HCT116 (cell line): ENCODE data around the gene RHBDD1. TPM values are rescaled to one million over a fixed set of nuclear protein-coding genes. Genes with fewer than 3 reads are reported as not detected.

Experiments
- ATAC-seq: fragments of 200-7000 bp; cut with Tn5 transposase; 2 replicates; pipeline ENCODE4 v1.9.1; 2020; ENCODE audit warnings: mild to moderate bottlenecking, moderate library complexity
- BruUV-seq: library from RNA; stranded (reverse); fragments of 400-500 nt; replicated peaks from 2 replicates; lab custom pipeline; 2021; lab: Mats Ljungman, UMichigan
- CTCF ChIA-PET: fragments of 300-600 bp; sonication (Branson Sonifier 250); formaldehyde crosslinking; loops from one replicate; lab custom pipeline; 2021; ENCODE audit warnings: antibody characterized with exemption; lab: Charles Lee
- POLR2A ChIA-PET: fragments of 300-600, 350-600 bp; sonication (Branson Sonifier 250); formaldehyde crosslinking; loops from one replicate; lab custom pipeline; 2021; ENCODE audit warnings: antibody characterized with exemption; lab: Charles Lee
- RAD21 ChIA-PET, 2 experiments: fragments of 300-600 bp; sonication (Branson Sonifier 250); formaldehyde crosslinking; loops; one replicate each; lab custom pipeline; 2023; ENCODE audit warnings: low total read pairs in 2 of 2; ENCODE audit not compliant: uncharacterized antibody in 2 of 2, unreplicated experiment in 2 of 2, low non-redundant PET in 1 of 2; lab: Charles Lee
- DNase-seq: peaks from one replicate; pipeline ENCODE4 v3.0.0-alpha.2; 2010; ENCODE audit warnings: low read depth, low spot score
- H2AFZ ChIP-seq: fragments of 200-600 bp; shearing (Covaris generic), sonication (generic); 2 replicates; pipeline ENCODE4 v1.6.1; 2017; ENCODE audit warnings: low read depth, mixed run types, mixed read lengths, antibody characterized with exemption, low read length; ENCODE audit not compliant: poor library complexity, severe bottlenecking
- H3K27ac ChIP-seq: 2 replicates; pipeline ENCODE4 v1.5.1; 2012; ENCODE audit warnings: low read depth, low read length
- H3K27me3 ChIP-seq: fragments of 200-600 bp; sonication (generic); 2 replicates; pipeline ENCODE4 v1.6.1; 2016; ENCODE audit warnings: mixed run types, low read length, mixed read lengths; ENCODE audit not compliant: insufficient read depth
- H3K36me3 ChIP-seq, 2 experiments: fragments of 200-500 bp in 1 of 2; fragments of 200-600 bp in 1 of 2; sonication (Bioruptor generic) in 1 of 2; sonication (generic) in 1 of 2; 2 replicates each; pipeline versions ENCODE4 v1.5.1 to v1.6.1; 2014 to 2016; ENCODE audit warnings: low read length in 2 of 2, inconsistent platforms in 1 of 2, mixed read lengths in 1 of 2, mixed run types in 1 of 2; ENCODE audit not compliant: insufficient read depth in 2 of 2, control insufficient read depth in 1 of 2
- H3K4me1 ChIP-seq, 2 experiments: fragments of 200-600 bp in 1 of 2; sonication (generic) in 1 of 2; 2 replicates each; pipeline versions ENCODE4 v1.5.1 to v1.6.1; 2012 to 2017; ENCODE audit warnings: low read length in 2 of 2, inconsistent platforms in 1 of 2, mild to moderate bottlenecking in 1 of 2, mixed read lengths in 1 of 2, mixed run types in 1 of 2, moderate library complexity in 1 of 2; ENCODE audit not compliant: insufficient read depth in 2 of 2, control insufficient read depth in 1 of 2
- H3K4me2 ChIP-seq: fragments of 200-600 bp; sonication (generic); 2 replicates; pipeline ENCODE4 v1.6.1; 2017; ENCODE audit warnings: mixed run types, low read length, mixed read lengths
- H3K4me3 ChIP-seq, 2 experiments: fragments of 200-600 bp in 1 of 2; sonication (generic) in 1 of 2; replicated peaks in 1 of 2; 2 replicates each; pipeline ENCODE4 v1.5.1; 2011 to 2016; ENCODE audit warnings: low read length in 2 of 2, control low read depth in 1 of 2, low read depth in 1 of 2, mild to moderate bottlenecking in 1 of 2, mixed read lengths in 1 of 2, mixed run types in 1 of 2
- H3K79me2 ChIP-seq: fragments of 200-600 bp; sonication (generic); 2 replicates; pipeline ENCODE4 v1.6.1; 2017; ENCODE audit warnings: mild to moderate bottlenecking, mixed run types, low read length, moderate library complexity, mixed read lengths; ENCODE audit not compliant: insufficient read depth
- H3K9ac ChIP-seq: fragments of 200-600 bp; sonication (generic); 2 replicates; pipeline ENCODE4 v1.6.1; 2016; ENCODE audit warnings: low read length, mixed read lengths
- H3K9me2 ChIP-seq: fragments of 200-600 bp; sonication (generic), shearing (Covaris generic); 2 replicates; pipeline ENCODE4 v1.6.1; 2017; ENCODE audit warnings: mixed run types, mild to moderate bottlenecking, moderate library complexity; ENCODE audit not compliant: insufficient read depth
- H3K9me3 ChIP-seq, 2 experiments: fragments of 200-500 bp in 1 of 2; fragments of 200-600 bp in 1 of 2; sonication (Bioruptor generic) in 1 of 2; sonication (generic) in 1 of 2; 2 replicates each; pipeline ENCODE4 v1.6.1; 2014 to 2017; ENCODE audit warnings: low read length in 2 of 2, mixed read lengths in 2 of 2, inconsistent platforms in 1 of 2, low read depth in 1 of 2, mild to moderate bottlenecking in 1 of 2, mixed run types in 1 of 2, moderate library complexity in 1 of 2; ENCODE audit not compliant: control insufficient read depth in 1 of 2, insufficient read depth in 1 of 2
- H4K20me1 ChIP-seq: fragments of 200-600 bp; sonication (generic), shearing (Covaris generic); 2 replicates; pipeline ENCODE4 v1.6.1; 2017; ENCODE audit warnings: mixed run types, mild to moderate bottlenecking, moderate library complexity; ENCODE audit not compliant: insufficient read depth
- CBX3 ChIP-seq: IDR thresholded peaks from 2 replicates; pipeline ENCODE4 v1.6.1; 2012; ENCODE audit warnings: low read depth
- CEBPB ChIP-seq: IDR thresholded peaks from 2 replicates; pipeline ENCODE4 v1.6.1; 2012; ENCODE audit warnings: low read depth
- ELF1 ChIP-seq: IDR thresholded peaks from 2 replicates; pipeline ENCODE4 v1.6.1; 2012; ENCODE audit warnings: low read depth, borderline replicate concordance
- EZH2 ChIP-seq: fragments of 200-600 bp; sonication (generic); IDR thresholded peaks from 2 replicates; pipeline ENCODE4 v1.6.1; 2017; ENCODE audit warnings: antibody characterized with exemption, mixed run types
- EZH2phosphoT487 ChIP-seq: fragments of 200-600 bp; IDR thresholded peaks from 2 replicates; pipeline ENCODE4 v1.6.1; 2018; ENCODE audit warnings: antibody characterized with exemption, borderline replicate concordance
- FOSL1 ChIP-seq: IDR thresholded peaks from 2 replicates; pipeline ENCODE4 v1.6.1; 2012; ENCODE audit warnings: low read depth
- POLR2A ChIP-seq: IDR thresholded peaks from 2 replicates; pipeline ENCODE4 v1.7.0; 2011; ENCODE audit warnings: borderline replicate concordance; ENCODE audit not compliant: insufficient read depth, insufficient read length; ENCODE audit errors: extremely low read depth
- POLR2AphosphoS5 ChIP-seq: IDR thresholded peaks from 2 replicates; pipeline ENCODE4 v1.6.1; 2011; ENCODE audit warnings: mild to moderate bottlenecking, low read depth, low read length, moderate library complexity
- RAD21 ChIP-seq: IDR thresholded peaks from 2 replicates; pipeline ENCODE4 v1.6.1; 2012; ENCODE audit warnings: low read depth, mild to moderate bottlenecking
- SIN3A ChIP-seq: IDR thresholded peaks from 2 replicates; pipeline ENCODE4 v1.6.1; 2012; ENCODE audit warnings: low read depth
- SP1 ChIP-seq: IDR thresholded peaks from 2 replicates; pipeline ENCODE4 v1.6.1; 2012; ENCODE audit warnings: low read depth
- SRF ChIP-seq: IDR thresholded peaks from 2 replicates; pipeline ENCODE4 v1.6.1; 2012; ENCODE audit warnings: low read depth
- TCF7L2 ChIP-seq: IDR thresholded peaks from 2 replicates; pipeline ENCODE4 v1.7.0; 2011; ENCODE audit warnings: borderline replicate concordance, inconsistent platforms; ENCODE audit not compliant: insufficient read depth, insufficient read length; ENCODE audit errors: extremely low read depth
- YY1 ChIP-seq: IDR thresholded peaks from 2 replicates; pipeline ENCODE4 v1.6.1; 2011; ENCODE audit warnings: low read length, low read depth, moderate library complexity, mild to moderate bottlenecking; ENCODE audit not compliant: insufficient replicate concordance; ENCODE audit errors: extremely low read depth
- ZNF274 ChIP-seq: fragments of 200-500 bp; sonication (Bioruptor generic); IDR thresholded peaks from 2 replicates; pipeline ENCODE4 v1.6.1; 2014; ENCODE audit warnings: mild to moderate bottlenecking, low read depth, low read length, inconsistent platforms
- intact Hi-C: fragments of 100-400 bp; cut with micrococcal nuclease; formaldehyde crosslinking; loops from 2 replicates; pipeline ENCODE4 v1.10.0; 2022
- total RNA-seq: library from RNA; stranded (reverse); gene quantifications from one replicate; pipeline ENCODE4 v1.2.1, GENCODE V29; 2021; ENCODE audit not compliant: unreplicated experiment
- TF ChIP-seq, protein P1 (sequence below): IDR thresholded peaks from 2 replicates; pipeline ENCODE4 v1.6.1; 2012; ENCODE audit warnings: low read depth
- TF ChIP-seq, protein P2 (sequence below), 3 experiments: fragments of 200-600 bp in 1 of 3; sonication (generic) in 1 of 3; IDR thresholded peaks in 2 of 3; conservative IDR thresholded peaks in 1 of 3; 2 replicates each; pipeline ENCODE4 v1.5.1; 2012 to 2017; ENCODE audit warnings: low read depth in 2 of 3, low read length in 2 of 3, antibody characterized with exemption in 1 of 3, borderline replicate concordance in 1 of 3, control low read depth in 1 of 3, mild to moderate bottlenecking in 1 of 3, mixed read lengths in 1 of 3, mixed run types in 1 of 3, moderate library complexity in 1 of 3; ENCODE audit not compliant: insufficient read depth in 1 of 3

The RHBDD1 gene
- total RNA-seq, 1 experiment from 2014 or later = 73.8 TPM

DNA sequence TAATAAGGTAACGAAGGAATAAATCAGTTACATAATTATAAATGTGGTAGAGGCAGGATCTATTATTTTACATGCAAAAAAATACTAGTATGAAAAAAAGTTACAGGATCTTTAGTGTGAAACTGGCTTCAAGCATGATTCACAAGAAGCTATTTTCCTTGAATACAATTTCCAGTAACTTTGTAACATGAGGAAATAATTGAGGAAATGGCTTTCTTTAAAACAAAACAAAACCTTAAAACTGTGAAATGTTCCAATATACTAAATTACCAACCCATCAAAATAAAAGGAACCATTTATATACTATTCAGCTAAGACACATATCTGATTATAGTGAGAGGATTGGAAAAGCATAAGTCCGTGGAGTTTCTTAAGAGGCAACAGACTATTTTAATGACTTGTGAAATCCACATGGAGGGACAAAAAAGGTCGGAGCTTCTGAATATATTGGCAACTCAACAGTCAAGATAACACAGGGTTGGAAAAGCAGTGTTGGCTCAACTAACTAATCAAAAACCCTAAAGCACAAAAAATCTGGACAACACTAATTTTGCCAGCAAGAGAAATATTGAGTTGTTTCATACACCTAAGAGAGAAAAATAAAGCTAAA lies 46.9 kb upstream of the RHBDD1 start (continued):
- TF ChIP-seq, protein P1, sequence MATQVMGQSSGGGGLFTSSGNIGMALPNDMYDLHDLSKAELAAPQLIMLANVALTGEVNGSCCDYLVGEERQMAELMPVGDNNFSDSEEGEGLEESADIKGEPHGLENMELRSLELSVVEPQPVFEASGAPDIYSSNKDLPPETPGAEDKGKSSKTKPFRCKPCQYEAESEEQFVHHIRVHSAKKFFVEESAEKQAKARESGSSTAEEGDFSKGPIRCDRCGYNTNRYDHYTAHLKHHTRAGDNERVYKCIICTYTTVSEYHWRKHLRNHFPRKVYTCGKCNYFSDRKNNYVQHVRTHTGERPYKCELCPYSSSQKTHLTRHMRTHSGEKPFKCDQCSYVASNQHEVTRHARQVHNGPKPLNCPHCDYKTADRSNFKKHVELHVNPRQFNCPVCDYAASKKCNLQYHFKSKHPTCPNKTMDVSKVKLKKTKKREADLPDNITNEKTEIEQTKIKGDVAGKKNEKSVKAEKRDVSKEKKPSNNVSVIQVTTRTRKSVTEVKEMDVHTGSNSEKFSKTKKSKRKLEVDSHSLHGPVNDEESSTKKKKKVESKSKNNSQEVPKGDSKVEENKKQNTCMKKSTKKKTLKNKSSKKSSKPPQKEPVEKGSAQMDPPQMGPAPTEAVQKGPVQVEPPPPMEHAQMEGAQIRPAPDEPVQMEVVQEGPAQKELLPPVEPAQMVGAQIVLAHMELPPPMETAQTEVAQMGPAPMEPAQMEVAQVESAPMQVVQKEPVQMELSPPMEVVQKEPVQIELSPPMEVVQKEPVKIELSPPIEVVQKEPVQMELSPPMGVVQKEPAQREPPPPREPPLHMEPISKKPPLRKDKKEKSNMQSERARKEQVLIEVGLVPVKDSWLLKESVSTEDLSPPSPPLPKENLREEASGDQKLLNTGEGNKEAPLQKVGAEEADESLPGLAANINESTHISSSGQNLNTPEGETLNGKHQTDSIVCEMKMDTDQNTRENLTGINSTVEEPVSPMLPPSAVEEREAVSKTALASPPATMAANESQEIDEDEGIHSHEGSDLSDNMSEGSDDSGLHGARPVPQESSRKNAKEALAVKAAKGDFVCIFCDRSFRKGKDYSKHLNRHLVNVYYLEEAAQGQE = no peak
- TF ChIP-seq TCF7L2 (no peak), FOSL1 (no peak), RAD21 (no peak), CEBPB (no peak), SP1 (no peak), SRF (no peak)

DNA sequence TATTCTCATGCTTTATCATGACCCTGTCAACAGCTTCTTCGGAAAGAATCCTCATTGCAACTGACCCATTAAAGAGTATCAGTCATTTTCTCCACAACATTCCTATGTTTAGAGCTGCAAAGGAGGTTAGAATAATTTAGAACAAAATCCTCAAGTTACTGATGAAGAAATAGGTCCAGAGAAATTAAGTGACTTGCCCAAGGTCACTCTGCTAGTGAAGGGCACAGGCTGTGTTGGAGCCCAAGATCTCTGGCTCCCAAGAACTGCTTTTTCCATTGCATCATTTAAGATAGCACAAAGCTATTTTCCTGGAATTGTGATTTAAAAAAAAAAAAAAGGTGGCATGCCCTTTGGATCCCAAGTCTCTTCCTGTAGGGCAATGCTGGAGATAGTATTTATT lies 45.8 kb upstream of the RHBDD1 start:
- H3K27ac ChIP-seq = peak overlapping the region; percentile 4; the same call in 1 of the 2 replicates
- H3K4me2 ChIP-seq = no peak overlapping the region
- intact Hi-C loops = no loop called here
- TF ChIP-seq, protein P2, sequence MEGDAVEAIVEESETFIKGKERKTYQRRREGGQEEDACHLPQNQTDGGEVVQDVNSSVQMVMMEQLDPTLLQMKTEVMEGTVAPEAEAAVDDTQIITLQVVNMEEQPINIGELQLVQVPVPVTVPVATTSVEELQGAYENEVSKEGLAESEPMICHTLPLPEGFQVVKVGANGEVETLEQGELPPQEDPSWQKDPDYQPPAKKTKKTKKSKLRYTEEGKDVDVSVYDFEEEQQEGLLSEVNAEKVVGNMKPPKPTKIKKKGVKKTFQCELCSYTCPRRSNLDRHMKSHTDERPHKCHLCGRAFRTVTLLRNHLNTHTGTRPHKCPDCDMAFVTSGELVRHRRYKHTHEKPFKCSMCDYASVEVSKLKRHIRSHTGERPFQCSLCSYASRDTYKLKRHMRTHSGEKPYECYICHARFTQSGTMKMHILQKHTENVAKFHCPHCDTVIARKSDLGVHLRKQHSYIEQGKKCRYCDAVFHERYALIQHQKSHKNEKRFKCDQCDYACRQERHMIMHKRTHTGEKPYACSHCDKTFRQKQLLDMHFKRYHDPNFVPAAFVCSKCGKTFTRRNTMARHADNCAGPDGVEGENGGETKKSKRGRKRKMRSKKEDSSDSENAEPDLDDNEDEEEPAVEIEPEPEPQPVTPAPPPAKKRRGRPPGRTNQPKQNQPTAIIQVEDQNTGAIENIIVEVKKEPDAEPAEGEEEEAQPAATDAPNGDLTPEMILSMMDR (IDR thresholded peaks at IDR 0.05 in 2 of 3, conservative IDR thresholded peaks at IDR 0.05 in 1 of 3; ENCODE audit: borderline replicate concordance in 1 of 3, insufficient read depth in 1 of 3, low read depth in 2 of 3, low read length in 2 of 3) = no peak
- TF ChIP-seq SRF (no peak), POLR2AphosphoS5 (no peak), SIN3A (no peak), SP1 (no peak), POLR2A (no peak), YY1 (no peak), ELF1 (no peak), EZH2phosphoT487 (no peak), CBX3 (no peak), EZH2 (no peak), CEBPB (no peak), RAD21 (no peak), TCF7L2 (no peak), ZNF274 (no peak)

More for the DNA sequence above, 45.8 kb upstream of the RHBDD1 start:
- Histone ChIP-seq H3K9ac (no peak overlapping the region), H2AFZ (no peak overlapping the region), H3K9me2 (no peaks in the 10 kb centered on the region), H3K4me1 (peaks cover 5 to 13% of the 10 kb centered on the region in 2 experiments; a peak in 3 of 4 replicates), H3K27me3 (no peaks in the 10 kb centered on the region), H3K36me3 (peaks cover 16 to 56% of the 10 kb centered on the region in 2 experiments), H3K79me2 (peaks cover 92% of the 10 kb centered on the region), H3K4me3 (no peak overlapping the region), H3K9me3 (no peaks in the 10 kb centered on the region), H4K20me1 (no peaks in the 10 kb centered on the region)
- BruUV-seq = no TSS peak
- ChIA-PET CTCF (interaction anchor here (1.3 kb wide), 1 partner anchor 20 kb away, joined by 3 read pairs; no protein-coding TSS in a partner anchor), POLR2A (interaction anchor here (0.6 kb wide), 2 partner anchors 118 to 751 kb away, joined by 3 read pairs; no protein-coding TSS in a partner anchor), RAD21 (no interaction called here)
- DNase-seq (no peak), ATAC-seq (no peak)
